T-helper 1 cell treated with Interleukin-12 subunit alpha and Interleukin-12 subunit beta and Interleukin-4 antibody, amounts not matched to agents 30 ng/mL and 1 ng/mL, for 36 hours (primary cell): ENCODE measurements around the gene RRM2. TPM values are rescaled to one million over a fixed set of nuclear protein-coding genes. Genes with fewer than 3 reads are reported as not detected.
"Not testable (repeated sequence)": the region's sequence is repeated elsewhere in the genome, so short reads cannot be mapped to it uniquely, and the experiment has no call there.

Source experiments
- intact Hi-C: fragments of 100-400 bp; cut with micrococcal nuclease; formaldehyde crosslinking; loops from one replicate; pipeline ENCODE4 v1.15.1; 2024
- total RNA-seq: library from RNA; stranded (reverse); gene quantifications from 2 replicates; pipeline ENCODE4 v1.2.3, GENCODE V29; 2022

The RRM2 gene
- total RNA-seq, 1 donor from 2014 or later: 333 TPM

GRCh38 chr2:10089565-10090190, 32.9 kb upstream of the RRM2 start:
- intact Hi-C loops: no loop called here

- intact Hi-C loops: no loop called here
Observed at GRCh38 chr2:10091182-10091888, 31.2 kb upstream of the RRM2 start.

GRCh38 chr2:10091889-10092244, 30.7 kb upstream of the RRM2 start:
- intact Hi-C loops: not testable (repeated sequence)

- intact Hi-C loops: no loop called here
Observed at GRCh38 chr2:10094271-10094814, 28.2 kb upstream of the RRM2 start.

- intact Hi-C loops: no loop called here
Observed at GRCh38 chr2:10095175-10095574, 27.4 kb upstream of the RRM2 start.

- intact Hi-C loops: loop anchor here (1.0 kb wide), 2 partner anchors 24 to 48 kb away; no protein-coding TSS in a partner anchor
Observed at GRCh38 chr2:10096641-10097040, 25.9 kb upstream of the RRM2 start.

GRCh38 chr2:10097352-10098148, 25.0 kb upstream of the RRM2 start:
- intact Hi-C loops: loop anchor here (1.0 kb wide), 2 partner anchors 25 to 49 kb away; no protein-coding TSS in a partner anchor

GRCh38 chr2:10101491-10101890, 21.0 kb upstream of the RRM2 start:
- intact Hi-C loops: no loop called here

- intact Hi-C loops: no loop called here
Observed at GRCh38 chr2:10103179-10103578, 19.4 kb upstream of the RRM2 start.

GRCh38 chr2:10104906-10105305, 17.6 kb upstream of the RRM2 start:
- intact Hi-C loops: not testable (repeated sequence)

GRCh38 chr2:10109311-10109710, 13.2 kb upstream of the RRM2 start:
- intact Hi-C loops: no loop called here

- intact Hi-C loops: no loop called here
Observed at GRCh38 chr2:10119027-10119325, 3.6 kb upstream of the RRM2 start.

GRCh38 chr2:10119601-10120157, 2.9 kb upstream of the RRM2 start:
- intact Hi-C loops: loop anchor here (1.0 to 10.0 kb wide), 17 partner anchors 39 to 1631 kb away; partner anchors contain the start of genes ADAM17, CPSF3, CYS1 and GRHL1

- intact Hi-C loops: loop anchor here (1.0 to 10.0 kb wide), 17 partner anchors 40 to 1630 kb away; partner anchors contain the start of genes ADAM17, CPSF3, CYS1 and GRHL1
Observed at GRCh38 chr2:10120158-10120876, 2.2 kb upstream of the RRM2 start.

- intact Hi-C loops: loop anchor here (1.0 to 10.0 kb wide), 17 partner anchors 41 to 1630 kb away; partner anchors contain the start of genes ADAM17, CPSF3, CYS1 and GRHL1
Observed at GRCh38 chr2:10120877-10121574, 1.5 kb upstream of the RRM2 start.

- intact Hi-C loops: loop anchor here (5.0 to 10.0 kb wide), 4 partner anchors 141 to 701 kb away; partner anchors contain the start of genes CPSF3, ITGB1BP1 and PDIA6
Observed at GRCh38 chr2:10123281-10123680, 742 bp downstream of the RRM2 start.

- intact Hi-C loops: loop anchor here (1.0 to 10.0 kb wide), 11 partner anchors 16 to 702 kb away; partner anchors contain the start of genes ADAM17, CPSF3, ITGB1BP1 and PDIA6
Observed at GRCh38 chr2:10124538-10125045, 2.1 kb downstream of the RRM2 start.

- intact Hi-C loops: loop anchor here (2.0 to 10.0 kb wide), 3 partner anchors 15 to 209 kb away; no protein-coding TSS in a partner anchor
Observed at GRCh38 chr2:10125842-10126631, 3.5 kb downstream of the RRM2 start.

- intact Hi-C loops: loop anchor here (10.0 kb wide), 1 partner anchor 208 kb away; no protein-coding TSS in a partner anchor
Observed at GRCh38 chr2:10126632-10127026, 4.1 kb downstream of the RRM2 start.
